ENCODE measurements around the gene KLRF1.

The KLRF1 gene, protein sequence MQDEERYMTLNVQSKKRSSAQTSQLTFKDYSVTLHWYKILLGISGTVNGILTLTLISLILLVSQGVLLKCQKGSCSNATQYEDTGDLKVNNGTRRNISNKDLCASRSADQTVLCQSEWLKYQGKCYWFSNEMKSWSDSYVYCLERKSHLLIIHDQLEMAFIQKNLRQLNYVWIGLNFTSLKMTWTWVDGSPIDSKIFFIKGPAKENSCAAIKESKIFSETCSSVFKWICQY

DNA sequence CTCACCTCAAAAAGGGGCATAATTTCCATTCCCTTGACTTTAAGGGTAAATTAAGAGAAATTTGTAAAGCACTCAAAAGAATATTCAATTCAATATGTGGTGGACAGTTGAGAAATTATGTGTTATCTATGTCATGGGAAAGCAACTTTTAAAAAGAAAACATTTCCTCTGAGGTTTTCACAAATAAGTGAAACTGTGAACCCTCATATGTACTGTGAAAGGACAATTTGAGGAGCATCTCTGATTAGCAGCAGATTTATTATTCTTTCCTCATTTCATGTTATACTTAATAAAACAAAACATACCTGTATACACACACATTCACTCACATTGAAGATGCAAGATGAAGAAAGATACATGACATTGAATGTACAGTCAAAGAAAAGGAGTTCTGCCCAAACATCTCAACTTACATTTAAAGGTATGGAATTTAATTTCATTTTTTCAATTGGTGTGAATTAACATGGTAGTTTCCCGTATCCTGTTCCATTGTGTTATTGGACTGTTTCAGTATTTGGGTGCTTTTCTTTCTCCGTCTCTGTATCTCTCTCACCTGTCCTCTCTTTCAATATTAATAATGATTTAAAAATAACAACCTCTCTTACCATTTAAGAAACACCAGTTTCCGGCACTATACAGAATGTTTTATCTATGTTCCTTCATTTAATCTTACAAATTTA is at the start of gene KLRF1:
TSS of gene KLRF1 (plus strand) at position 273 of the 680 bp plus-strand sequence. CDS start at position 337, 64 bp downstream.
- DNase-seq (ENCODE audit: low spot score), result no peak
- no peak for FAIRE-seq

DNA sequence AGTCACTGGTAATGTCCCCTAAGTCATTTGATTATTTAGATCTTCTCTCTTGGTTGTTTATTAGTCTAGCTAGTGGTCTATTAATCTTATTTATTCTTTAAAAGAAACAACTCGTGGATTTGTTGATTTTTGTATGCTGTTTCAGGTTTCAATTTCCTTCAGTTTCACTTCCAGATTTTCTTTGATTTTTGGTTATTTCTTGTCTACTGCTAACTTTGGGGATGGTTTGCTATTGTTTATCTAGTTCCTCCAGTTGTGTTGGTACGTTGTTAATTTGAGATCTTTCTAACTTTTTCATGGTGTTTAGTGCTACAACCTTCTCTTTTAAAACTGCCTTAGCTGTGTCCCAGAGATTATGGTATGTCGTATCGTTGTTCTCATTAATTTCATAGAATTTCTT is 48.1 kb upstream of the KLRF1 start:
- FAIRE-seq (no peak), DNase-seq (ENCODE audit: low spot score) (no peak)

DNA sequence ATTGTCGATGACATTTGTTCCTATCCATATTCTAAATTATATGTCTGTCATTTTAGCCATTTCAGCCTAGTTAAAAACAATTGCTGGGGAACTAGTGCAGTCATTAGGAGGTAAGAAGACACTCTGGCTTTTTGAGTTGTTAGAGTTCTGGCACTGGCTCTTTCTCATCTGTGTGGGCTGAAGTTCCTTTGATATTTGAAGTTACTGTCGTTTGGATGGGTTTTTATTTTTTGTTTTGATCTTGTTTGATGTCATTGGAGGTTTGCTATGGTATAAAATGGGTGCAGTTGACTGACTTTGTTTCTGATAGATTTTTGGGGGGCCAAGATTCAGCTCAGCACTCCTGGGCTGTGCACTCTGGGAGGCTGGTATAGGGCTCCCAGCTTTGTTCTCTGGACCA is 45.9 kb upstream of the KLRF1 start:
- DNase-seq (ENCODE audit: low spot score), result no peak
- FAIRE-seq, result no peak

DNA sequence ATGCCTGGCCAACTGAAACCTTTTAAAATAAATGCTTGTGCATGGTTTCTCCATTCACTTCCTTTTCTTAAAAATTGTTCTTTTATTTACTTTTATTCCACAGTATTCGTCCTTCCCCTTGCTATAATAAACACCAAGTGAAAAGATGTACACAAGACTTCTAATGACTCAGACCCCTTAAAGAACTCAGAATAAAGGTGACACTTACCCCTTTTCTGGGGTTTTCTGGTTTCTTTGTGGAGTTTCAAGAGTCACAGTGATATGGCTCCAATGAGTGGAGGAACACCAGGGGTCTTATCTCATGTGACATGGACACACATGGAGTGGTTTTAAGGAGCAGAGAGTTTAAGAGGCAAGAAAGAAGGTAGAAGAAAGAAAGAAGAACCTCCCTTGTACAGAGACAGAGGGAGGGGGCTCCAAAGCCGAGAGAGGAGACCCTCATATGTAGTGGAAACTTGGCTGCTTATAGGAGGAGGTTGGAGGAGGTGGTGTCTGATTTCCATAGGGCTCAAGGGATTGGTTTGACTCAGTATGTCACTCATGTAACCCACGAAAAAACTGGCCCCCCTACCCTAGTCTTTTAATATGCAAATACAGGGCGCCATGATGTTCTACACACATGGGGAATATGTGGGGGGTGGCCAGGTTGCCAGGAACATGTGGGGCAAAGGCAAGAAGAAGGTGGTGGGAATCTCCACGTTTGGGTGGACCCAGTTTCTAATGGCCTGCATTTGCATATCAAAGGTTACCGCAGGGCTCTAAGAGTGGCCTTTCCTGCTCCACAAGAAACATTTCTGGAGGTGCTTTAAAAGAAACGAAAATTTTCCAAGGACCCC is 44.5 kb upstream of the KLRF1 start:
- DNase-seq (ENCODE audit: low spot score) (no peak), FAIRE-seq (no peak)

DNA sequence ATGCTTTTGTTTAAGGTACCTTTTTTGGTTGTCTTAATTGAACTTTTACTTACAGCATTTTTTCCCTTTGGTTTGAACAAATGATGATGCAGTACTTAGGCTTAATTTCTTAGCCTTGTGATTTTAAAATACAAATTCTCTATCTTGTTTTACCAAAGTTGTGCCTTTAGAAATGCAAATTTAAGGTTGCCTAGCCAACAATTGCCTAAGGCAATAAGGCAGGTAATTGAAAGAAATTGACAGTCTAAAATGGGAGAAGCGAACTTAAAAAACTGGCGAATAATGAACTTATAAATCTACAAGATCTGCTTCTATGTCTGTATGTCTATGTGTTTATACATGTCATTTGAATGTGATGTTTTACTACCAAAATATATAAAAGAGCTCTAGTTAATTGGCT is 43.0 kb upstream of the KLRF1 start:
- FAIRE-seq (no peak), DNase-seq (ENCODE audit: low spot score) (no peak)

DNA sequence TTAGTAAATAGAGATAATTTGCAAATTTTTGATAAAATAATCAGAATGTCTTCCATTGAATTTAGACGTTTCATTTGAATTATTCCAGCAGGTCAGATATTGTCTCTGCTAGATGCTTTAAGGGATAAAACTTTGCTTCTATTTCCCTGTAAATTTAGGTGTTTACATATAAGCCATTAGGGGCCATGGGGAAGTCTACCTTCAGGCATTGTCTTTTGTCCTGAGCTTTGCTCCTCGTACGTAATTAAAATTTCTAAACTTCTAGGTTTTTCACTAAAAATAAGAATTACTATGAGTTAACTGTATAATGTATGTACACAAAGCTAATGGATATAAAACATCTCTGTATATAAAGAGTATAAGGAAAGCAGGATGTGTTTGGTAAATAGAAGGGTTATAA is 42.5 kb upstream of the KLRF1 start:
- DNase-seq (ENCODE audit: low spot score) (no peak), FAIRE-seq (no peak)

DNA sequence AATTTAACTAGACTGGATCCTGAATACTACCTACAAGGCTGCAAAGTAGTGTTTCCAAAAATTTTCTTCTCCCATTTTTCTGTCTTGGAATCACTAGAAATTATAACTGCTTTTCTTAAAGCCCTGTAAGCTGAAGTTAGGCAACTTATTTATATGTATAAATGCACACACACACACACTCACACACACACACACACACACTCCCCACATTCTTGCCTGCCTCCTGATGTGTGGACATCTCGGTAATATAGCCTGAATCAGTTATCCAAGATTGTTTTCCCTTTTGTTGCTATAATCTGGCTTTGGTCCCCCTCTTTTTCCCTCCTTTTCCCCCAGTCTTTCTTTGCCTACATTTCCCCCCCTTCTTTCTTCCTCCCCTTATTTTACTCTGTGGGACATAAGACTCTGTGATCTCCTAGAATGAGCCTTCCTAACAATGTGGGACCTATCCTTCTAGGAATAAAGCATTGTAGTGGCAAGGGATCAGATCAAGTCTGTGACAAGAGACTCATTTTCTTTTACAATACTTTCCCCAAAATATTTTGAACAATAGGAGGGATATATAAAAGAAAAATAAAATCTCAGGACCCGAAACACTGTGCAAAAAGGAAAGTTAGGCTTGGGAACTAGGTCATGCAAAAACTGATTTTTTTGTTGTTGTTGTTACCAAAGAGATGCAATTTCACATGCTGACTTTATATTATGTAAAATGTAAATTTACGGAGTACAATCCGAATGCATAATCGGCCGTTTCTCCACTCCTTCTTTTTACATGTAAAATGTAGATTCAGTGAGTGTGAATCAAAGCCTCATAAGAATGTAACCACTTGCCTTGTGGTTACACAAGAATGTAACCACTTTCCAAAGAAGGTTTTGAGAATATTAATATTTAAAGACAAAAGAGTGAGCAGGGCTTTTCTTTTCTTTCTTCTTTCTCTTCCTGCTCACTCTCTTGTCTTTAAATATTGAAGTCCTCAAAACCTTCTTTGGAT is 40.3 kb upstream of the KLRF1 start:
- FAIRE-seq, result no peak
- peak; percentile 24 for DNase-seq (ENCODE audit: low spot score)

DNA sequence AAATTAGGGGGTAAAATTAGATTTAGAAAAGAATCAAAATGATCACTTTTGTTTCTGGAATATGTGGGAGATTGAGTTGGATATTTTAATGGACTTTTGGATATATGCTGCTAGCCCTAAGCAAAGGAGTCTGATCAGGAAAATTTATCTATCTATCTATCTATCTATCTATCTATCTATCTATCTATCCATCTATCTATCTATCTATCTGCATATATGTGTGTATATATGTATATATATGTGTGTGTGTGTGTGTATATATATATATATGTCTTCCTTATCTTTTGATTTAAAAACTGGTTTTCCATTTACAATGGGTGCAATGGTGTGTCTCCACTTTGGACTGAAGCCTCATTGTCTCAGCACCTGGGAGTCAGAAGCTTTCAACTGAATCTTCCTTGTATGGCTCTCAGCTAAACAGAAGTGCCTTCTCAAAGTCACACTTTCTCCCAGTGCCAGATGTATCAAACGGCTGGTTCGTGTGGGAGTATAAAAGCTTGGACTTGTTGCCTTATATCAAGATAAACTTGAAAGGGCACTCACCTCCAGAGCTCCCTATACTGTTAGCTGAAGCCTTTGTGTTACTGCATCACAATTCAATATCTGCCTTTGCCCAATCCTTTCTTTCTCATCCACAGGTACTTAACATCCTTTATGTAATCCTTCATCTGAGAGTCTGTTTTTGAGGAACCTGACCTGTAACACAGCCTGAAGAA is 34.9 kb upstream of the KLRF1 start:
- no peak for FAIRE-seq

DNA sequence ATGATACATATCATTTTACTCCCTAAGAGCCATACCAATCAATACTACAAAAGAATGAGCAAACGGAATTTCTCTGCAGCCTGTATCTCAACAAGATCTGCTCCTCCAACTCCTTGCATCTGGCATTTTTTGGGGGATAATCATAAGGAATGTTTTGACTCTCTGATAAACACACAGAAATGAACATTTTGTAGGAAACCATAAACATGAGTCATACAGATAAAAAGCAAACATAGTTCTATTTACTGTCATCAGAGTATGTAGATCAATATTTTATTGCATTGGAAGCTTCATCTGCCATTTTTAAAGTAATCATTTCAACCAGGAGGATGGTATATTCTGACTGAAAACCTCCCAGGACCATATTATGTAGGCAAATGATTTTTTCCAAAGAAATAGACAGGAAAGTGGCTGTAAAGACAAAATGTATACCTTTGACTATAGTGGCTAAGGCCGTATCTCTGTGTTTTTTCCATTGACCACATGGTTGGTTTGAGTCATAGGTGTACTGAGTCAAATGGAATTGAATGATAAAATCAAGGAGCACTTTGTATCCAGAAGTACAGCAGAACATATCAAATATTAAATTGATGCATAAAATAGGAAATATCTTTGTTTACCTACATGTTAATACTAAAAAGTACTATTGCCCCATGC is 34.2 kb upstream of the KLRF1 start:
- FAIRE-seq (no peak), DNase-seq (ENCODE audit: low spot score) (no peak)

More for the DNA sequence above, 34.9 kb upstream of the KLRF1 start:
- DNase-seq (ENCODE audit: low spot score), result no peak

DNA sequence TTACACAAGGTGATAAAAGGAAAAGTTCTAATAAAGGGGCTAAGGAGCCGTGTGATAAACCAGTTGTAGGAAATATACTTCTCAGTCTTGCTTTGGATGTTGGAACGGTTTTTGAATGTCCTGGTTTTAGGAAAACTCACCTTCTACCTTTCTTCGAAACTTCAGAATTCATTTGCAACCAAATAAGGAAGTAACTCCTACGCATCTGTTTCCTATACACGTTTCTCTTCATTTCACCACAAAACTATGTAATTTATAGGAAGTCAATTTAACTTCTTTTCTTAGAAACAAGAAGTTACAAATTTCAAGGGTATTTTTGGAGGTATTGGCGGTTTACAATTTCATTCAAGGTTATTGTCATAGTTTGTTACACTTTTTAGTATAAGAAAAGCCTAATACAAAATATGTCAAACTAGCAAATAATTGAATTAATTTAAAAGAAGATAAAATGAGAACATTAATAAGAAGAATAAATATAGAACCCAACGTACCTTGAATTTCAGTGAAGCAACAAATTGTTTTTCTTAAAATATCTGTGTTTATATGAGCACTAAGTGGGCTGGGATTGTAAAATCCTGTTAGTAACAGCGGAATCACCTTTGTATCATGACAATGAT is 33.4 kb upstream of the KLRF1 start:
- no peak for FAIRE-seq
- no peak for DNase-seq (ENCODE audit: low spot score)

DNA sequence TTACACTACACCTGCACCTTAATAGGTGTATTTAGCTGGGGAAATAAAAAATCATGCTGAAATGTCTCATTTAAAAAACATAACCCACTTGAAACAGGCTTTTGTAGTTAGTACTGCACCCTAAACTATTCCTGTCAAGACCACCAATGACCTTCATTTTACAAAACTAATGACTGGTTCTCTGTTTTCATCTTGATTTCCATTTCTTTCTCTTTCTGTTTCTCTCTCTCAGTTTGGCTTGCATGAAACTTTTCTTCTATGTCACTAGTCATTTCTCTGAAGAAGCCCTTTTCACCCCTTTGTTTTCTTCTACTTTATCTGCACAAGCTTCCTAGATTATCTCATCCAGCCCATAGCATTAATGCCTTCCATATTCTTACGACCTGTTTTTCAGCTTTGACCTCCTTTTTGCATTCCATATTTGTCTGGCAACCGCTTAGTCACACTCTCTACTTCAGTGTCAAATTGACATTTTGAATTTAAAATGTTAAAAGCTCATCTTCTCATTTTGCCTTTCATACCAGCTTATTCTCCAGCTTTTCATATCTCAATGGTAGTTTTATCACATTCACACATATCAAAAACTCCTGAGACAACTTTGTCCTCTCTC is 32.7 kb upstream of the KLRF1 start:
- DNase-seq (ENCODE audit: low spot score), result no peak

DNA sequence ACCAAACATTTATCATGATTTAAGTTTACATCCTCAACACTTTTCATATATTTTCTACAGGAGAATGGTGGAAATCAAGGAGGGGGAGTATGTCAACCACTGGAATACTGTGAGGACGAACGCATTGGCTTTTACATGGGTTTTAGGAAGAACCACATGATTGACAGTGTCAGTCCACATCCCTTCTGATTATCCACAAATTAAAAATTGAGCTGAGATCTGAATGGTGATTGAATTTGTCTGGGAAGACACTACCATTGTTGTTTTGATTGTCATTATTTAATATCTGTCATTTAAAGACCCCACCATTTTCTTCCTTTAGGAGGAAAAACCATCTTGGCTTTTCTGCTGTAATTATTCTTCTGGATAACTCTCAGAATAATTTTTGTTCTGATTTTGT is 31.3 kb upstream of the KLRF1 start:
- no peak for FAIRE-seq

More for the DNA sequence above, 32.7 kb upstream of the KLRF1 start:
- FAIRE-seq, result peak; percentile 63

DNA sequence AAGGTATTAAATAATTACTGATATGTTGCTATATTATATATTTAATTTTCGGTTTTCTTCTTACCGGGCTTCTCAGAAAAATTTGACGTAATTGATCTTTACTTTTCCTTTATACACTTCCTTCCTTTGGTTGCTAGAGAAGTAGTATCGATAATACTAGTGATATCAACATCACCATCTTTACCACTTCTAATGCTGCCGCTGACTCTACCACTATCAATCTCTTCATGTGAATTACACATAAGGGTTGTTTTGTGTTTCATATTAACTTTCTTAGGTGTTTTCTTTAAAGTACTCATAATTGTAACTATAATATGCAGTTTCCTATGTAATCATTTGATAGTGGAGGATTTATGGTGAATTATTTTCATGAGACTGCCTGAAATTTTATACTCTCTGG is 30.9 kb upstream of the KLRF1 start:
- no peak for FAIRE-seq
- no peak for DNase-seq (ENCODE audit: low spot score)

More for the DNA sequence above, 31.3 kb upstream of the KLRF1 start:
- DNase-seq (ENCODE audit: low spot score), result no peak

DNA sequence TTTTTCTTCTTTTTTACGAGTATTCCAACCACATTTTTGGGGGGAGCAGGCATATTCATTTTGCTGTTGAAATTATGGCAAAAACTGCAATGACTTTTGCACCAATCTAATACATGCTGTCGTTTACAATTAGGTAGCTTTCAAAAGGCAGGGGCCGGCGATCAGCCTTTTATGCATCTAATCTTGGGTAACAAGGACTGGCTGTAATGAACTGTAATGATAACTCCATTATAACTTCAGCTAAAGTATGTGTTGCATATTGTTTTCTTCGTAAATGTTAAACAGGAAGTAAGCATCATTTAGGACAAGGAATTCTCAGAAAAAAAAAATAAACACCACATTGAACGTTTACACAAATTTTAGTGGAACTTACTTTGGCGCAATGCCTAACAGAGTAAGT is 30.3 kb upstream of the KLRF1 start:
- DNase-seq (ENCODE audit: low spot score), result no peak
- FAIRE-seq, result no peak

DNA sequence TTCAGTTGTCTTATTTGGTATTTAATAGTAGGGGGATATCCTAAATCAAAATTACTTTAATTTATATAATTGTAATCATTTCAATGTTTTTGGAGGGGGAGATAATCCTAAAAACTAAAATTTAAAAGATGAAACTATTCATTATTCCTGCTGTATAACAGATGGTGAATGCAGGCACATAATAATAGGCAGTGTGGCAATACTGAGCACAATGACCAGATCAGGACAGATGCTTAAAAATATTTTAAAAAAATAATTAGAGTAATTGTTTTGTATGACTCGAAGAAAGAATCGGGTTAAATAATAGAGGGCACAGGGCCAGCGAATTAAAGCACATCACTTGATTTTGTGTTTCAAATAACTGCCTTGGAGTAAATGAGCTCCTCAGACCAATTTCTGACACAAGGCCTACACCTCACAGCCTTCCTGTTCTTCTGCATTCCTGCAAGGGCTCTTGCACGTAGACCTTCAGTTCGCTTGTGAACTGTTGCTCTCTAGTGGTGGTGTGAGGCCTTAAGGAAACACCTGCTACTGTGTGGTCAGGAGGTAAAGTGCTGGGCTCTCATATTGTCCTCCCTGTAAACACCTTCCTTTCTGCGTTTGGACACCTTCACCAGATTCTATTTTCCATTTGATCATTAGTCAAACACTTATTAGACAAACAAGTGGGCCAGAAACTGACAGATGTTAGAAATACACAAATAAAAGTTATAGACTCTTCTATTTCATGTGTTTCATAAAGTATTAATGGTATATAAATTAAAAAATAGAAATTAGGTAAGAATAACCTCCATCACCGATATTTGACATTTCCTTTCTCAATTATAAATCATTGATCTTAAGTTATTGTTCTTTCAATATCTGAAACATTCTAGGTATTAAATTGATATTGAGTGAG is 29.3 kb upstream of the KLRF1 start:
- FAIRE-seq (no peak), DNase-seq (ENCODE audit: low spot score) (peak; percentile 56)

DNA sequence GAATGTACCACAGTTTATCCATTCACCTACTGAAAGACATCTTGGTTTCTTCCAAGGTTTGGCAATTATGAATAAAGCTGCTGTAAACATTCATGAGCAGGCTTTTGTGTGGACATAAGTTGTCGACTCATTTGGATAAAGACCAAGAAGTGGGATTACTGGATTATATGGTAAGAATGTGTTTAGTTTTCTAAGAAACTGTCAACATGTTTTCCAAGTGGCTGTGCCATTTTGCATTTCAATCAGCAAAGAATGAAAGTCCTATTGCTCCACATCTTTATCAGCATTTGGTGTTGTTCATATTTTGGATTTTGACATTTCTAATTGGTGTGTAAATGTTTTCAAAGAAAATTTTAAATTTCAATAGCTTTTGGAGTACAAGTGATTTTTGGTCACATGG is 27.3 kb upstream of the KLRF1 start:
- FAIRE-seq (peak; percentile 55), DNase-seq (ENCODE audit: low spot score) (no peak)

DNA sequence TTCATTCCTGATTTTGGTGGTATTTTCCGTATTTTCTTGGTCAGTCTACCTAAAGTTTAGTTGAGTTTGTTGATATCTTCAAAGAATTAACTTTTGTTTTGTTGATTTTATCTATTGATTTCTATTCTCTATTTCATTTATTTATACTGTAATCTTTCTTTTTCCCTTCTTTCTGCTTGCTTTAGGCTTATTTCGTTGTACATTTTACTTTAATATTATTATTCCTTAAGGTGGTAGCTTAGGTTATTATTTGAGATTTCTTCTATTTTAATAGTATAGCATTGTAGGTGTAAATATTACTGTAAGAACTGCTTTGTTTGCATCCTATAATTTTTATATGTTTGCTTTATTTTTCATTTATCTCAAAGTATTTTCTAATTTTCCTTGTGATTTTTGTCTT is 21.4 kb upstream of the KLRF1 start:
- FAIRE-seq, result no peak
- DNase-seq (ENCODE audit: low spot score), result no peak

DNA sequence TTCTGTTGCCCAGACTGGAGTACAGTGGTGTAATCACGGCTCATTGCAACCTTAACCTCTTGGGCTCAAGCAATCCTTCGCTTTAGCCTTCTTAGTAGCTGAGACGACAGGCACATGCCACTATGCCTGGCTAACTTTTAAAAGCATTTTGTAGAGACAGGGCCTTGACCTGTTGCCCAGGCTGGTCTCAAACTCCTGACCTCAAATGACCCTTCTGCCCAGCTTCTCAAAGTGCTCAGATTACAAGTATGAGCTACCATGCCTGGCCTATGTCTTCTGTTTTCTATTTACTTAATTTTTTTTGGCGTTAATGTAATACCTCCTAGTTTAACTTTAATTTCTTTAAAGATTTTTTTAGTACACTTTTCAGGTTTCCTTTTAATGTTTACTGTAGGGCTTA is 20.6 kb upstream of the KLRF1 start:
- DNase-seq (ENCODE audit: low spot score) (no peak), FAIRE-seq (no peak)
